K562 (cell line): ENCODE results near the gene SSU72. TPM values are rescaled to one million over a fixed set of nuclear protein-coding genes. Genes with fewer than 3 reads are reported as not detected.

Source experiments
- BMI1 ChIP-seq: fragments of 150-350 bp; IDR thresholded peaks from 2 replicates; pipeline ENCODE4 v1.6.1; 2014; ENCODE audit warnings: low read length
- CBFB ChIP-seq: sonication (generic); formaldehyde crosslinking; IDR thresholded peaks from 2 replicates; pipeline ENCODE4 v1.4.0; 2020; ENCODE audit warnings: mild to moderate bottlenecking, missing genetic modification reagents
- CREM ChIP-seq: IDR thresholded peaks from 2 replicates; pipeline ENCODE4 v1.6.1; 2014; ENCODE audit warnings: antibody characterized with exemption, low read depth
- DIDO1 ChIP-seq: fragments of 450-650 bp; IDR thresholded peaks from 2 replicates; pipeline ENCODE4 v1.6.1; 2016; ENCODE audit warnings: low read depth, missing biosample characterization, missing genetic modification characterization
- E2F4 ChIP-seq: sonication (generic); formaldehyde crosslinking; IDR thresholded peaks from 2 replicates; pipeline ENCODE4 v1.8.0; 2022; ENCODE audit warnings: mild to moderate bottlenecking, low read depth, missing genetic modification reagents
- FOS ChIP-seq: IDR thresholded peaks from 3 replicates; pipeline ENCODE4 v1.6.1; 2011; ENCODE audit not compliant: insufficient read length; ENCODE audit errors: extremely low read depth
- GTF2E2 ChIP-seq: fragments of 200-800 bp; sonication (Bioruptor generic); IDR thresholded peaks from 2 replicates; pipeline ENCODE4 v1.6.1; 2016; ENCODE audit warnings: missing genetic modification characterization, missing compliant biosample characterization
- HNRNPL ChIP-seq: fragments of 200-400 bp; formaldehyde crosslinking; IDR thresholded peaks from 2 replicates; pipeline ENCODE4 v1.6.1; 2017; ENCODE audit warnings: low read depth, mild to moderate bottlenecking, low read length
- MEF2A ChIP-seq: IDR thresholded peaks from 2 replicates; pipeline ENCODE4 v1.6.1; 2011; ENCODE audit warnings: low read depth, mild to moderate bottlenecking, low read length, moderate library complexity; ENCODE audit not compliant: control insufficient read depth
- MIER1 ChIP-seq: fragments of 450-650 bp; IDR thresholded peaks from 2 replicates; pipeline ENCODE4 v1.6.1; 2016; ENCODE audit warnings: antibody characterized with exemption, mild to moderate bottlenecking, low read depth
- MTA1 ChIP-seq: fragments of 450-650 bp; IDR thresholded peaks from 2 replicates; pipeline ENCODE4 v1.6.1; 2017; ENCODE audit warnings: borderline replicate concordance
- NCOA1 ChIP-seq: fragments of 450-650 bp; IDR thresholded peaks from 2 replicates; pipeline ENCODE4 v1.6.1; 2016; ENCODE audit warnings: low read depth
- NELFE ChIP-seq: IDR thresholded peaks from 2 replicates; pipeline ENCODE4 v1.6.1; 2011; ENCODE audit warnings: mild to moderate bottlenecking; ENCODE audit not compliant: insufficient read depth, insufficient read length
- NFRKB ChIP-seq: fragments of 450-650 bp; IDR thresholded peaks from 2 replicates; pipeline ENCODE4 v1.6.1; 2016; ENCODE audit warnings: low read depth
- NR2C1 ChIP-seq, 2 experiments: fragments of 450-650 bp; IDR thresholded peaks; 2 replicates each; pipeline ENCODE4 v1.6.1; 2017; ENCODE audit warnings: mild to moderate bottlenecking in 2 of 2, antibody characterized with exemption in 1 of 2, inconsistent platforms in 1 of 2, missing compliant biosample characterization in 1 of 2, missing genetic modification characterization in 1 of 2
- PHB2 ChIP-seq: fragments of 450-650 bp; IDR thresholded peaks from 2 replicates; pipeline ENCODE4 v1.6.1; 2017; ENCODE audit warnings: low read depth
- PRDM10 ChIP-seq: fragments of 450-650 bp; IDR thresholded peaks from 2 replicates; pipeline ENCODE4 v1.6.1; 2018; ENCODE audit not compliant: partially characterized antibody
- SMAD4 ChIP-seq: fragments of 250-450 bp; sonication (Bioruptor Pico); conservative IDR thresholded peaks from 2 replicates; pipeline ENCODE4 v1.8.0; 2021; ENCODE audit warnings: inconsistent platforms, mild to moderate bottlenecking, moderate library complexity
- SNRNP70 ChIP-seq: fragments of 200-400 bp; formaldehyde crosslinking; optimal IDR thresholded peaks from 2 replicates; pipeline ENCODE3; 2017; ENCODE audit warnings: low read depth, low read length
- ZBTB26 ChIP-seq: fragments of 450-650 bp; formaldehyde crosslinking; IDR thresholded peaks from 2 replicates; pipeline ENCODE4 v1.4.0; 2022; ENCODE audit warnings: missing genetic modification characterization
- ZNF133 ChIP-seq: fragments of 250-450 bp; sonication (Bioruptor Pico); IDR thresholded peaks from 2 replicates; pipeline ENCODE4 v1.4.0; 2020; ENCODE audit warnings: mild to moderate bottlenecking
- ZNF175 ChIP-seq: fragments of 200-800 bp; sonication (Bioruptor generic); IDR thresholded peaks from 2 replicates; pipeline ENCODE4 v1.6.1; 2016; ENCODE audit warnings: low read depth, mild to moderate bottlenecking, missing genetic modification characterization, missing compliant biosample characterization
- ZNF197 ChIP-seq: fragments of 200-800 bp; sonication (Bioruptor generic); IDR thresholded peaks from 2 replicates; pipeline ENCODE4 v1.6.1; 2016; ENCODE audit warnings: low read depth, missing genetic modification characterization, missing compliant biosample characterization
- ZNF316 ChIP-seq: fragments of 450-650 bp; IDR thresholded peaks from 2 replicates; pipeline ENCODE4 v1.6.1; 2016
- ZNF655 ChIP-seq: fragments of 250-450 bp; sonication (Bioruptor Pico); IDR thresholded peaks from 2 replicates; pipeline ENCODE4 v1.5.0; 2021
- polyA plus RNA-seq, 8 experiments: library from polyadenylated mRNA; depleted of rRNA in 4 of 8; stranded (reverse) in 5 of 8; unstranded in 3 of 8; fragments of >200 nt; fragmentation: Nextera tagmentation in 2 of 8; fragmentation: Illumina TruSeq in 1 of 8; extraction: Ambion mirVana in 2 of 8; extraction: Trizol in 1 of 8; gene quantifications; 2 replicates each; pipeline versions ENCODE4 v1.2.1 to v1.2.3, GENCODE V29; 2011 to 2014; ENCODE audit warnings: inconsistent platforms in 1 of 8, missing spikeins in 1 of 8
- total RNA-seq, 7 experiments: library from RNA; depleted of rRNA in 6 of 7; stranded (reverse); fragments of >200 nt in 6 of 7; fragmentation: Illumina TruSeq in 2 of 7; extraction: Trizol in 2 of 7; gene quantifications; 2 replicates each; pipeline versions ENCODE4 v1.2.1 to v1.2.3, GENCODE V29; 2011 to 2021; ENCODE audit warnings: low replicate concordance in 1 of 7

The SSU72 gene
- total and polyA plus RNA-seq, 9 of the 15 experiments (the other 6 are each of a cell fraction or from before 2014, with no cell fraction given) = 70.8 to 201 (median 94.6) TPM

GRCh38 chr1:1614954-1615255, 40.2 kb upstream of the SSU72 start (continued):
- no peak for TF ChIP-seq BMI1
- no peak for TF ChIP-seq PRDM10
- TF ChIP-seq CBFB = 0 out of 2 replicates have a peak, but pooled peaks have one; percentile 15
- TF ChIP-seq GTF2E2 (tag) = no peak
- no peak for TF ChIP-seq CREM
- TF ChIP-seq MTA1 = no peak
- TF ChIP-seq NFRKB = no peak
- no peak for TF ChIP-seq ZNF655 (CRISPR knock-in tag)
- TF ChIP-seq ZNF197 = peak; percentile 50; the same call in 1 of the 2 replicates
- TF ChIP-seq NR2C1 (IDR thresholded peaks at IDR 0.05) = no peak
- no peak for TF ChIP-seq NR2C1 (tag; IDR thresholded peaks at IDR 0.05)
- TF ChIP-seq E2F4 (CRISPR knock-in tag) = no peak
- TF ChIP-seq DIDO1 (tag) = no peak
- TF ChIP-seq FOS = no peak
- TF ChIP-seq ZNF175 (CRISPR knock-in tag) = no peak
- peak; percentile 84; the same call in 1 of the 2 replicates for TF ChIP-seq ZNF133 (CRISPR knock-in tag)
- no peak for TF ChIP-seq NELFE
- no peak for TF ChIP-seq ZNF316
- 0 out of 2 replicates have a peak, but pooled peaks have one; percentile 27 for TF ChIP-seq SMAD4 (CRISPR knock-in tag)
- TF ChIP-seq SNRNP70 = no peak
- TF ChIP-seq HNRNPL = no peak
- TF ChIP-seq PHB2 = no peak
- TF ChIP-seq ZBTB26 (CRISPR knock-in tag) = peak; percentile 81; the same call in 1 of the 2 replicates
- no peak for TF ChIP-seq MEF2A
- TF ChIP-seq NCOA1 = peak; percentile 19; the same call in 1 of the 2 replicates
- peak; percentile 73; the same call in 1 of the 2 replicates for TF ChIP-seq MIER1
